SU-DHL-6 (cell line): ENCODE results near the gene PYDC1.

Source experiments
- EZH2phosphoT487 ChIP-seq: fragments of 200-600 bp; sonication (generic), shearing (Covaris generic); conservative IDR thresholded peaks from 2 replicates; pipeline ENCODE4 v1.6.1; 2018; ENCODE audit warnings: mild to moderate bottlenecking, antibody characterized with exemption, low read length, moderate library complexity, mixed read lengths
- TF ChIP-seq, protein P1 (sequence below): fragments of 200-600 bp; sonication (generic); IDR thresholded peaks from one replicate; pipeline ENCODE4 v1.5.1; 2017; ENCODE audit warnings: antibody characterized with exemption, mild to moderate bottlenecking, low read length, moderate library complexity; ENCODE audit not compliant: insufficient read depth, poor library complexity, severe bottlenecking

- TF ChIP-seq, protein P1, sequence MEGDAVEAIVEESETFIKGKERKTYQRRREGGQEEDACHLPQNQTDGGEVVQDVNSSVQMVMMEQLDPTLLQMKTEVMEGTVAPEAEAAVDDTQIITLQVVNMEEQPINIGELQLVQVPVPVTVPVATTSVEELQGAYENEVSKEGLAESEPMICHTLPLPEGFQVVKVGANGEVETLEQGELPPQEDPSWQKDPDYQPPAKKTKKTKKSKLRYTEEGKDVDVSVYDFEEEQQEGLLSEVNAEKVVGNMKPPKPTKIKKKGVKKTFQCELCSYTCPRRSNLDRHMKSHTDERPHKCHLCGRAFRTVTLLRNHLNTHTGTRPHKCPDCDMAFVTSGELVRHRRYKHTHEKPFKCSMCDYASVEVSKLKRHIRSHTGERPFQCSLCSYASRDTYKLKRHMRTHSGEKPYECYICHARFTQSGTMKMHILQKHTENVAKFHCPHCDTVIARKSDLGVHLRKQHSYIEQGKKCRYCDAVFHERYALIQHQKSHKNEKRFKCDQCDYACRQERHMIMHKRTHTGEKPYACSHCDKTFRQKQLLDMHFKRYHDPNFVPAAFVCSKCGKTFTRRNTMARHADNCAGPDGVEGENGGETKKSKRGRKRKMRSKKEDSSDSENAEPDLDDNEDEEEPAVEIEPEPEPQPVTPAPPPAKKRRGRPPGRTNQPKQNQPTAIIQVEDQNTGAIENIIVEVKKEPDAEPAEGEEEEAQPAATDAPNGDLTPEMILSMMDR, result no peak
- TF ChIP-seq EZH2phosphoT487, result no peak
These were observed 12.6 kb upstream of the PYDC1 start for GRCh38 chr16:31229501-31229900.
